Thoracic aorta (tissue), 2 donors: ENCODE results near the gene CALHM6. TPM values are rescaled to one million over a fixed set of nuclear protein-coding genes. Genes with fewer than 3 reads are reported as not detected.

ENCODE experiments used
- ATAC-seq: fragments of 150-250 bp; one replicate; pipeline ENCODE4 v1.8.0; 2017; ENCODE audit warnings: low read depth; ENCODE audit not compliant: insufficient number of reproducible peaks, low FRiP score
- DNase-seq: peaks from one replicate; pipeline ENCODE4 v3.0.0-alpha.2; 2020; ENCODE audit warnings: low spot score
- H3K27ac ChIP-seq, 2 donors: fragments of 200-600 bp; sonication (generic); 1 replicate in 1 of 2; 2 replicates in 1 of 2; pipeline ENCODE4 v1.5.1; 2016; ENCODE audit warnings: mild to moderate bottlenecking in 2 of 2, moderate library complexity in 2 of 2
- H3K27me3 ChIP-seq: fragments of 200-600 bp; sonication (generic); replicated peaks from 2 replicates; pipeline ENCODE4 v1.6.0; 2016; ENCODE audit warnings: mild to moderate bottlenecking; ENCODE audit not compliant: insufficient read depth
- H3K36me3 ChIP-seq: fragments of 200-600 bp; sonication (generic); one replicate; pipeline ENCODE4 v1.5.1; 2016
- H3K4me1 ChIP-seq, 2 donors: fragments of 200-600 bp; sonication (generic); 1 replicate in 1 of 2; 2 replicates in 1 of 2; pipeline versions ENCODE4 v1.5.1 to v1.6.0; 2016; ENCODE audit warnings: low read depth in 2 of 2, mild to moderate bottlenecking in 1 of 2; ENCODE audit not compliant: control insufficient read depth in 1 of 2
- H3K4me3 ChIP-seq: fragments of 200-600 bp; sonication (generic); 2 replicates; pipeline ENCODE4 v1.5.1; 2016; ENCODE audit warnings: mild to moderate bottlenecking
- H3K9me3 ChIP-seq: fragments of 200-600 bp; sonication (generic); 2 replicates; pipeline ENCODE4 v1.5.1; 2016
- total RNA-seq, 2 donors: library from RNA; depleted of rRNA; stranded (reverse); fragments of >200 nt; gene quantifications; one replicate each; pipeline versions ENCODE4 v1.1.0 to v1.2.3, GENCODE V29; 2016
- TF ChIP-seq, protein P1 (sequence below): fragments of 200-600 bp; sonication (generic); IDR thresholded peaks from one replicate; pipeline ENCODE4 v1.5.1; 2019; ENCODE audit warnings: antibody characterized with exemption

The CALHM6 gene
- total RNA-seq, 2 donors from 2014 or later, result 3.9 to 15.0 TPM

DNA sequence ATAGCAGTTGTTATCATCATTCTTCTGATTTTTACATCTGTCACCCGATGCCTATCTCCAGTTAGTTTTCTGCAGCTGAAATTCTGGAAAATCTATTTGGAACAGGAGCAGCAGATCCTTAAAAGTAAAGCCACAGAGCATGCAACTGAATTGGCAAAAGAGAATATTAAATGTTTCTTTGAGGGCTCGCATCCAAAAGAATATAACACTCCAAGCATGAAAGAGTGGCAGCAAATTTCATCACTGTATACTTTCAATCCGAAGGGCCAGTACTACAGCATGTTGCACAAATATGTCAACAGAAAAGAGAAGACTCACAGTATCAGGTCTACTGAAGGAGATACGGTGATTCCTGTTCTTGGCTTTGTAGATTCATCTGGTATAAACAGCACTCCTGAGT is 2.1 kb downstream of the CALHM6 start:
- H3K27me3 ChIP-seq, result no peaks in the 10 kb centered on the region
- TF ChIP-seq, protein P1, sequence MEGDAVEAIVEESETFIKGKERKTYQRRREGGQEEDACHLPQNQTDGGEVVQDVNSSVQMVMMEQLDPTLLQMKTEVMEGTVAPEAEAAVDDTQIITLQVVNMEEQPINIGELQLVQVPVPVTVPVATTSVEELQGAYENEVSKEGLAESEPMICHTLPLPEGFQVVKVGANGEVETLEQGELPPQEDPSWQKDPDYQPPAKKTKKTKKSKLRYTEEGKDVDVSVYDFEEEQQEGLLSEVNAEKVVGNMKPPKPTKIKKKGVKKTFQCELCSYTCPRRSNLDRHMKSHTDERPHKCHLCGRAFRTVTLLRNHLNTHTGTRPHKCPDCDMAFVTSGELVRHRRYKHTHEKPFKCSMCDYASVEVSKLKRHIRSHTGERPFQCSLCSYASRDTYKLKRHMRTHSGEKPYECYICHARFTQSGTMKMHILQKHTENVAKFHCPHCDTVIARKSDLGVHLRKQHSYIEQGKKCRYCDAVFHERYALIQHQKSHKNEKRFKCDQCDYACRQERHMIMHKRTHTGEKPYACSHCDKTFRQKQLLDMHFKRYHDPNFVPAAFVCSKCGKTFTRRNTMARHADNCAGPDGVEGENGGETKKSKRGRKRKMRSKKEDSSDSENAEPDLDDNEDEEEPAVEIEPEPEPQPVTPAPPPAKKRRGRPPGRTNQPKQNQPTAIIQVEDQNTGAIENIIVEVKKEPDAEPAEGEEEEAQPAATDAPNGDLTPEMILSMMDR, result no peak
- no peak overlapping the region for H3K4me3 ChIP-seq
- no peak overlapping the region for H3K27ac ChIP-seq
- ATAC-seq (no peak), DNase-seq (no peak)
- peaks cover 5 to 14% of the 10 kb centered on the region in 2 donors for H3K4me1 ChIP-seq
- no peaks in the 10 kb centered on the region for H3K9me3 ChIP-seq
- no peaks in the 10 kb centered on the region for H3K36me3 ChIP-seq

DNA sequence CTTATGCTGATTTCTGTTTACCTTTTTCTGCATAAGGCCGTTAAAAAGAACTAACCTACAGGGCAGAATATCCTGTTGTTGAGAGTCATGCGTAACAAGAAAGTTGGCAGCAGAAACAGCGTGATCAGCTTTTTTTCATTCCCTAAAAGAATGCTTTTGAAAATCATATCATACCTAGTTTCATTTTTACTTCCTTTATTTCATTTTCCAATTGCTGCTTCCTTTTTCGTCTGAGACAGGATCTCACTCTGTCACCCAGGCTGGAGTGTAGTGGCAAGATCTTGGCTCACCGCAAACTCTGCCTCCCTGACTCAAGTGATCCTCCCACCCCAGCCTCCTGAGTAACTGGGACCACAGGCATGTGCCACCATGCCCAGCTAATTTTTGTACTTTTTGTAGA is 4.1 kb downstream of the CALHM6 start:
- H3K27me3 ChIP-seq, result no peaks in the 10 kb centered on the region
- peaks cover 5 to 14% of the 10 kb centered on the region in 2 donors for H3K4me1 ChIP-seq
- ATAC-seq, result no peak
- H3K36me3 ChIP-seq, result no peaks in the 10 kb centered on the region
- TF ChIP-seq, protein P1, result no peak
- DNase-seq, result no peak
- H3K9me3 ChIP-seq, result no peaks in the 10 kb centered on the region
- no peak overlapping the region for H3K27ac ChIP-seq
- H3K4me3 ChIP-seq, result no peak overlapping the region

DNA sequence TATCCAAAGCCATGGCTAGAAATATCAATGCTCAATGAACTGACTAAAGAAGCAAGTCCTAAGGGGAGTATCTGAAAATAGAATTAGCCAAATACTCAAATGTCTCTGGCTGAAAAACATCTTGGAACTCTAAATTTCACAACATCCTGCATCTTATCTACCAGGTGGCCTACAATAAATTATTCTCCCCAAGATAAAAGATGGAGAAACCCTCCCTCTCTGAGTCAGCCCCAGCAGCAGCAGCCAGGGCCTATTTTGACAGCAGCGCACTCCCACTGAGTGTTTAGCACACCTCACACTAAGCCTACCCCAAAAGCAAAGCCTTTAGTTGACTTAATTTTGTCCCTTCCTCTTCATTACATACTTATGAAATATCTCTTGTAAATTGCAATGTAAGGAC is 5.9 kb downstream of the CALHM6 start:
- no peak overlapping the region for H3K27ac ChIP-seq
- no peak overlapping the region for H3K4me3 ChIP-seq
- no peak for ATAC-seq
- H3K27me3 ChIP-seq, result no peaks in the 10 kb centered on the region
- no peak for DNase-seq
- no peaks in the 10 kb centered on the region for H3K36me3 ChIP-seq
- peaks cover 5 to 8% of the 10 kb centered on the region in 2 donors for H3K4me1 ChIP-seq
- no peaks in the 10 kb centered on the region for H3K9me3 ChIP-seq
- TF ChIP-seq, protein P1, result no peak

DNA sequence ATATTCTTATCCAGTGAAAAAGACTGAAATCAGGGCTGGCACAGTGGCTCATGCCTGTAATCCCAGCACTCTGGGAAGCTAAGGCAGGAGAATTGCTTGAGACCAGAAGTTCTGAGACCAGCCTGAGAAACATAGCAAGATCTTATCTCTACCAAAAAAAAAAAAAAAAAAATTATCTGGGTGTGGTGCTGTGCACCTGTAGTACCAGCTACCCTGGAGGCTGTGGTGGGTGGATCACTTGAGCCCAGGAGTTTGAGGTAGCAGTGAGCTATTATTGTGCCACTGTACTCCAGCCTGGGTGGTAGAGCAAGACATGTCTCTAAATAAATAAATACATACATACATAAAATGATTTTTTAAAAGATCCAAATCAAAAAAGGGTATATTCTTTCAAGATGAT is 6.3 kb downstream of the CALHM6 start:
- ATAC-seq (no peak), DNase-seq (no peak)
- no peak overlapping the region for H3K27ac ChIP-seq
- no peaks in the 10 kb centered on the region for H3K9me3 ChIP-seq
- no peaks in the 10 kb centered on the region for H3K36me3 ChIP-seq
- TF ChIP-seq, protein P1, result no peak
- H3K4me1 ChIP-seq, result peaks cover 1 to 4% of the 10 kb centered on the region in 2 donors
- no peak overlapping the region for H3K4me3 ChIP-seq
- no peaks in the 10 kb centered on the region for H3K27me3 ChIP-seq

DNA sequence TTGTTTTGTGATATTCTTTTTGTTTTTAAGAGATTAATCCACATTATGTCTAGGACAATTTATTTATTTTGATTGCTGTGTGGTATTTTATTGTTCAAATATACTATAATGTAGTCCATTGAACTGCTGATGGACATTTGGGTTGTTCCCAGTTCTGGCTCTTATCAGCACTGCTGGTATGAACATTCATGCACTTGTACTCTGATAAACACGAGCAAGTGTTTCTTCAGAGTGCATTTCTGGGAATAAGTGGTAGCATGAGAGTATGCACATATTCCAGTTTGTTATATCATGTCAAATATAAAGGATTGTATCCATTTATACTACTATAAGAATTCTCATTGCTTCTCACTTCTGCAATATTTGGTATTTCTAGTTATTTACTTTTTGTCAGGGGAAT is 7.1 kb downstream of the CALHM6 start:
- H3K4me1 ChIP-seq, result no peaks in the 10 kb centered on the region
- no peaks in the 10 kb centered on the region for H3K36me3 ChIP-seq
- H3K27ac ChIP-seq, result no peak overlapping the region
- no peaks in the 10 kb centered on the region for H3K9me3 ChIP-seq
- no peak overlapping the region for H3K4me3 ChIP-seq
- no peak for DNase-seq
- TF ChIP-seq, protein P1, result no peak
- ATAC-seq, result no peak
- no peaks in the 10 kb centered on the region for H3K27me3 ChIP-seq
